Measurements from ENCODE around the gene ATAD5. TPM values are rescaled to one million over a fixed set of nuclear protein-coding genes. Genes with fewer than 3 reads are reported as not detected.

ATAD5 gene
- total and polyA plus RNA-seq, 2 of the 13 experiments (the other 11 are each of a cell fraction or from before 2014, with no cell fraction given): 1.8 to 10.7 TPM

DNA sequence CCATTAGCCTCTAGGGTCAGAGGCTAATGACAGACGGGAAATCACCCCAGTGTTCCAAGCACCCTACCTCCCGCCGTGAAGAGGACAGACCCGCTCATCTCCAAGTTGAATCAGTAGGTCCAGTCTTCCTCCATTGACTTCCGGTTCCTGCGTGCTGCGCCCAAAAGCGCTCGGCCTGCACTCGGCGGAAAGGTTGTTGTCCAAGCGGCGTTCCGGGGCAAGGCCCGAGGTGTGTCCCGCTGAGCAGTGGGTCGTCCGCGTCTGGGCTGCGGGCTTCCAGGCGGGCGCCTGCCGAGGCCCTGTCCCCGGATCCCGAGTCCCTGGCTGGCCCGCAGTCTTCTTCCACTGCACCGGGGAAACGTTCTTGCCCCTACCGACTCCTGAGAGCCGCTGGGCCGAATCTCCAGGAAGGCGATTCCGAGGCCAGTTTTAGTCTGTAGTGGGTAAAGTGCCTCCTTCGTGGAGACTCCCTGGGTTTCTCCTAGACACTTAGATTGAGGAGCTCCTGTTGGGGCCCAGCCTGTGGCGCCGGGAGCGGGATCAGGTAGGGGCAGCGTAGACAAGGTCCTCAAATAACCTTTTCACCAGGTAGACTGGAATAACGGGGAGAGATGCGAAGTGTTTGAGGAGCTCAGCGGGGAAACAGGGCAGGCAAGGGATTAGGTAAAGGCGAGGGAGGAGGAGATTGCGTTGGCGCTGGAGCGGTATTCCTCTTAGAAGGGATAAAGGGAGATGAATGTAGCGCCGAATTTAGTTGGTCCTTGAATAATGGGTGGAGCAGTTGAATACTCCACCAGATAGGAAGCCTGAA is 74.5 kb downstream of the ATAD5 start, which contains the start of gene TEFM (continued):
- no peak for TF ChIP-seq PBX3 (CRISPR knock-in tag; IDR thresholded peaks at IDR 0.05; ENCODE audit: borderline replicate concordance)
- 0 out of 2 replicates have a peak, but pooled peaks have one; percentile 27 for TF ChIP-seq TBP (CRISPR knock-in tag; IDR thresholded peaks at IDR 0.05)
- 0 out of 2 replicates have a peak, but pooled peaks have one; percentile 47 for TF ChIP-seq ZNF550 (CRISPR knock-in tag; IDR thresholded peaks at IDR 0.05; ENCODE audit: borderline replicate concordance)
- no peak for TF ChIP-seq CREB1 (IDR thresholded peaks at IDR 0.05)
- TF ChIP-seq CREB1 (CRISPR knock-in tag; IDR thresholded peaks at IDR 0.05): peak; percentile 25; the same call in 1 of the 2 replicates
- TF ChIP-seq PHF21A (CRISPR knock-in tag; IDR thresholded peaks at IDR 0.05): peak; percentile 75; the same call in 1 of the 2 replicates
- TF ChIP-seq ADNP (CRISPR knock-in tag; IDR thresholded peaks at IDR 0.05): peak; percentile 85
- peak; percentile 99 for TF ChIP-seq KDM3A (CRISPR knock-in tag; IDR thresholded peaks at IDR 0.05; ENCODE audit: low read depth)
- TF ChIP-seq NR3C1 (CRISPR knock-in tag; IDR thresholded peaks at IDR 0.05): no peak
- TF ChIP-seq PRPF4 (IDR thresholded peaks at IDR 0.05; ENCODE audit: low read depth, low read length, poor library complexity, severe bottlenecking): no peak
- TF ChIP-seq TSC22D2 (CRISPR knock-in tag; IDR thresholded peaks at IDR 0.05; ENCODE audit: borderline replicate concordance): peak; percentile 92
- peak; percentile 70; the same call in 1 of the 2 replicates for TF ChIP-seq ZBTB33 (CRISPR knock-in tag; IDR thresholded peaks at IDR 0.05)
- peak; percentile 96 for TF ChIP-seq SALL1 (CRISPR knock-in tag; IDR thresholded peaks at IDR 0.05)
- TF ChIP-seq KAT8 (CRISPR knock-in tag; IDR thresholded peaks at IDR 0.05): peak; percentile 99
- TF ChIP-seq ZSCAN31 (CRISPR knock-in tag; IDR thresholded peaks at IDR 0.05; ENCODE audit: low read depth): peak; percentile 98
- TF ChIP-seq NKX3-1 (CRISPR knock-in tag; IDR thresholded peaks at IDR 0.05): peak; percentile 95; the same call in 1 of the 2 replicates
- TF ChIP-seq, protein P1, sequence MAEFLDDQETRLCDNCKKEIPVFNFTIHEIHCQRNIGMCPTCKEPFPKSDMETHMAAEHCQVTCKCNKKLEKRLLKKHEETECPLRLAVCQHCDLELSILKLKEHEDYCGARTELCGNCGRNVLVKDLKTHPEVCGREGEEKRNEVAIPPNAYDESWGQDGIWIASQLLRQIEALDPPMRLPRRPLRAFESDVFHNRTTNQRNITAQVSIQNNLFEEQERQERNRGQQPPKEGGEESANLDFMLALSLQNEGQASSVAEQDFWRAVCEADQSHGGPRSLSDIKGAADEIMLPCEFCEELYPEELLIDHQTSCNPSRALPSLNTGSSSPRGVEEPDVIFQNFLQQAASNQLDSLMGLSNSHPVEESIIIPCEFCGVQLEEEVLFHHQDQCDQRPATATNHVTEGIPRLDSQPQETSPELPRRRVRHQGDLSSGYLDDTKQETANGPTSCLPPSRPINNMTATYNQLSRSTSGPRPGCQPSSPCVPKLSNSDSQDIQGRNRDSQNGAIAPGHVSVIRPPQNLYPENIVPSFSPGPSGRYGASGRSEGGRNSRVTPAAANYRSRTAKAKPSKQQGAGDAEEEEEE (CRISPR knock-in tag; IDR thresholded peaks at IDR 0.05; ENCODE audit: borderline replicate concordance): peak; percentile 69; the same call in 1 of the 2 replicates
- peak; percentile 39; the same call in 1 of the 2 replicates for TF ChIP-seq ZBTB10 (CRISPR knock-in tag; IDR thresholded peaks at IDR 0.05; ENCODE audit: borderline replicate concordance)
- TF ChIP-seq KDM5B (CRISPR knock-in tag; IDR thresholded peaks at IDR 0.05; ENCODE audit: borderline replicate concordance): peak; percentile 97
- TF ChIP-seq BHLHE40 (IDR thresholded peaks at IDR 0.05; ENCODE audit: low read length): no peak
- peak; percentile 32; the same call in 1 of the 2 replicates for TF ChIP-seq ZNF616 (CRISPR knock-in tag; IDR thresholded peaks at IDR 0.05; ENCODE audit: low read depth)
- 0 out of 2 replicates have a peak, but pooled peaks have one; percentile 53 for TF ChIP-seq ZNF75D (CRISPR knock-in tag; IDR thresholded peaks at IDR 0.05; ENCODE audit: borderline replicate concordance)

Data from HepG2 (cell line).